ENCODE results near the gene KPNB1.

The KPNB1 gene

GRCh38 chr17:47719411-47720152 is 69.9 kb downstream of the KPNB1 start:
- Mint-ChIP-seq H3K4me3 (no peak overlapping the region), H3K27me3 (ENCODE audit: low read depth) (peaks cover 84% of the 10 kb centered on the region), H3K9me3 (no peaks in the 10 kb centered on the region), H3K36me3 (ENCODE audit: low read depth) (no peaks in the 10 kb centered on the region), H3K27ac (no peak overlapping the region), H3K4me1 (peaks cover 8% of the 10 kb centered on the region)
- TF ChIP-seq, protein P1, sequence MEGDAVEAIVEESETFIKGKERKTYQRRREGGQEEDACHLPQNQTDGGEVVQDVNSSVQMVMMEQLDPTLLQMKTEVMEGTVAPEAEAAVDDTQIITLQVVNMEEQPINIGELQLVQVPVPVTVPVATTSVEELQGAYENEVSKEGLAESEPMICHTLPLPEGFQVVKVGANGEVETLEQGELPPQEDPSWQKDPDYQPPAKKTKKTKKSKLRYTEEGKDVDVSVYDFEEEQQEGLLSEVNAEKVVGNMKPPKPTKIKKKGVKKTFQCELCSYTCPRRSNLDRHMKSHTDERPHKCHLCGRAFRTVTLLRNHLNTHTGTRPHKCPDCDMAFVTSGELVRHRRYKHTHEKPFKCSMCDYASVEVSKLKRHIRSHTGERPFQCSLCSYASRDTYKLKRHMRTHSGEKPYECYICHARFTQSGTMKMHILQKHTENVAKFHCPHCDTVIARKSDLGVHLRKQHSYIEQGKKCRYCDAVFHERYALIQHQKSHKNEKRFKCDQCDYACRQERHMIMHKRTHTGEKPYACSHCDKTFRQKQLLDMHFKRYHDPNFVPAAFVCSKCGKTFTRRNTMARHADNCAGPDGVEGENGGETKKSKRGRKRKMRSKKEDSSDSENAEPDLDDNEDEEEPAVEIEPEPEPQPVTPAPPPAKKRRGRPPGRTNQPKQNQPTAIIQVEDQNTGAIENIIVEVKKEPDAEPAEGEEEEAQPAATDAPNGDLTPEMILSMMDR (IDR thresholded peaks at IDR 0.05; ENCODE audit: unreplicated experiment in 3 of 3), result no peak

DNA sequence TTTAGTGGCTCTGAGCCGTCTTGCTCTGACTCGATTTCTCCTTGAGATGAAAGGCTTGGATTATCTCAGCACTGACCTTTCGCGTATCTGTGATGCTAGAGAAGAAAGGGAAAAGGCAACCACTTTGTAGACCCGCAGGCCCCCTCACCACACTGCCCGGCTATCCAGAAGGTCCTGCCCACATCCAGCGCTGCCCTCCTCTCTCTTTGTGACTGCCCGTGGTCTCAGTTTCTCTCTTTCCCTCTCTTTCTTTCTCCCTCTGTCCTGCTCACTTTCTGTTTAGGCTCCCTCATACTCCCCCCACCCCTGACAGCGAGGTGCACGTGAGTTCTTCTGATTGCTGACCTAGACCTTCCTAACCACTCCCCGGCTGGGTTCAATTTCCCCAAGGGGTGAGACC is 70.5 kb downstream of the KPNB1 start:
- Mint-ChIP-seq H3K4me1 (peaks cover 8% of the 10 kb centered on the region), H3K9me3 (no peaks in the 10 kb centered on the region), H3K36me3 (ENCODE audit: low read depth) (no peaks in the 10 kb centered on the region), H3K4me3 (no peak overlapping the region), H3K27ac (no peak overlapping the region), H3K27me3 (ENCODE audit: low read depth) (peaks cover 88% of the 10 kb centered on the region)
- TF ChIP-seq, protein P1 (IDR thresholded peaks at IDR 0.05; ENCODE audit: unreplicated experiment in 3 of 3), result no peak

- Mint-ChIP-seq H3K27ac (no peak overlapping the region), H3K36me3 (ENCODE audit: low read depth) (no peaks in the 10 kb centered on the region), H3K9me3 (no peaks in the 10 kb centered on the region), H3K27me3 (ENCODE audit: low read depth) (peaks cover 81% of the 10 kb centered on the region), H3K4me1 (peaks cover 8% of the 10 kb centered on the region), H3K4me3 (no peak overlapping the region)
- TF ChIP-seq, protein P1 (IDR thresholded peaks at IDR 0.05; ENCODE audit: unreplicated experiment in 3 of 3), result no peak
Measured at GRCh38 chr17:47720754-47721533, 71.2 kb downstream of the KPNB1 start.

GRCh38 chr17:47721725-47722124 is 72.0 kb downstream of the KPNB1 start:
- Mint-ChIP-seq H3K4me1 (peaks cover 13% of the 10 kb centered on the region), H3K36me3 (ENCODE audit: low read depth) (no peaks in the 10 kb centered on the region), H3K27ac (no peak overlapping the region), H3K9me3 (no peaks in the 10 kb centered on the region), H3K4me3 (no peak overlapping the region), H3K27me3 (ENCODE audit: low read depth) (peaks cover 83% of the 10 kb centered on the region)
- TF ChIP-seq, protein P1 (IDR thresholded peaks at IDR 0.05; ENCODE audit: unreplicated experiment in 3 of 3), result no peak

GRCh38 chr17:47724705-47725104 is 75.0 kb downstream of the KPNB1 start:
- H3K27ac Mint-ChIP-seq, result no peak overlapping the region
- peaks cover 11% of the 10 kb centered on the region for H3K4me1 Mint-ChIP-seq
- peaks cover 84% of the 10 kb centered on the region for H3K27me3 Mint-ChIP-seq (ENCODE audit: low read depth)
- no peaks in the 10 kb centered on the region for H3K9me3 Mint-ChIP-seq
- no peaks in the 10 kb centered on the region for H3K36me3 Mint-ChIP-seq (ENCODE audit: low read depth)
- TF ChIP-seq, protein P1 (IDR thresholded peaks at IDR 0.05; ENCODE audit: unreplicated experiment in 3 of 3), result no peak
- H3K4me3 Mint-ChIP-seq, result no peak overlapping the region
